NCI-H1436 (cell line): Measurements from ENCODE around the gene AK9.
"Not testable (repeated sequence)": the region's sequence is repeated elsewhere in the genome, so short reads cannot be mapped to it uniquely, and the experiment has no call there.

Experiments used
- DNase-seq: peaks from one replicate; lab custom pipeline; 2025; lab: John Stamatoyannopoulos, UW

Gene AK9

DNA sequence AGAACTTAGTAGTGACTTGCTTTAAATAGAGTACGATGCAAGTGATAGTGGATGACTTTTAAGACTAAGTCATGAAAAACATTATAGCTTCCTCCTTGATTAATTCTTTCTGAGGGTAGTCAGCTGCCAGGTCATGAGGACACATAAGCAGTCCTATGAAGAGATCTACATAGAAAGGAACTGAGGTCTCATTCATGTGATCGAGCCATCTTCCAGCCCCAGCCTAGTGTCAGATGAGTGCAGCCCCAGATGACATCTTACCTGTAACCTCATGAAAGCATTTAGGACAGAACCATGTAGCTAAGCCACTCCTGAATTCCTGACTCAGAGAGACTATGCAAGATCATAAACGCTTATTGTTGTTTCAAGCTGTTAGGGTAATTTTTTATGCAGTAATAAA, 67.7 kb downstream of the AK9 start:
- no peak for DNase-seq

DNA sequence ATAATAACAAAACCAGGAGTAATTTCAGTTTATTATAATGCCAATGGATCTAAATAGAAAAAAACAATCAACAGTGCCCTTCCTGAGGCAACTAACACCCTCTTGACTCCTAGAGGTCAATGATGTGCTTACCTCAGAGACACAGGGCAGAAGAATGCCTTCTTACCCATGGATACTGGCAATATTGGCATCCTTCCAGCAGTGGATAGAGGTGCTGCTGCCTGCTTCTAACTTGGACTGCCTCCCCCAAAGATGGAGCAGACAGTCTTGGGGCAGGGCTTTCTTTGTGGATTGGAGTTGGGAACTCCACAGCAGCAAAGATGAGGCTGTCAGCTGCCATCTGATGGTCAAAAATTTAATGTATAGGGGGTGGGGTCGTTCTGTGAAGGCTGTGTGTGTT, 78.7 kb downstream of the AK9 start:
- no peak for DNase-seq

DNA sequence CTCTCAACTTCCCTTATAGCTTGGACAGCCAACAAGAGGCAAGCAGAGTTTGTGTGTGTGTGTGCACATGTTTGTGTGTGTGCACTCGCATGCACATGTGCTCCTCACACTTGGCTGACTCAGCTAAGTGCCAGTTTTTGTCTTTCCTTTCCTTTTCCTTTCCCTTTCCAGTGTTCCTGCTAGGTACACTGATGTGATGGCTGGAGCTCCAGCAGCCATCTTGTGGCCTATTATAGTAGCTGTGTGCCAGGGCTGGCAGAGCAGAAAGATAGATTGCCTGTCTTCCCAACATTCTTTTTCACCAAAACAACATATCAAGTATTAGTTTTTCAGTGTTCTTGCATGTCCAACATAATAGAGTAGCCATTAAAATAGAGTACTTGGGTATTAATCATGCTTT, 79.5 kb downstream of the AK9 start:
- DNase-seq = no peak

DNA sequence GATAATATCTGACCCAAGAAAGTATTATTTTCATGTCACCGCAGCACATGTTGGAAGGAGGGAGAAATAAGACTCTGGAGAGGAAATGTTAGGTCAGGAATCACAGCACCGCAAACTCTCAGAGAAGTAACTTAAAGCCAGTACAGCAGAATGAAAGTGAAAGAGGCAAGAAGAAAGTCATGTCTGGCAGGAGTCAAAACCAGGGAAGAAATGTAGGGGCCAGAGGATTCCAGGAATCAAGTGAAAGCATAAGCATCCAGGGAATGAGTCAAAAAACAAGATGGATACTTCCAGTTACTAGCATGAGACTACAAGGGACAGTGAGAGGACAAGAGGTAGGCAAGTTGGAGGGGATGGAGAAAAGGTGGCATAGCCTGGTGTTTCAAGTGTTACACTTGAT, 80.4 kb downstream of the AK9 start:
- DNase-seq = no peak

DNA sequence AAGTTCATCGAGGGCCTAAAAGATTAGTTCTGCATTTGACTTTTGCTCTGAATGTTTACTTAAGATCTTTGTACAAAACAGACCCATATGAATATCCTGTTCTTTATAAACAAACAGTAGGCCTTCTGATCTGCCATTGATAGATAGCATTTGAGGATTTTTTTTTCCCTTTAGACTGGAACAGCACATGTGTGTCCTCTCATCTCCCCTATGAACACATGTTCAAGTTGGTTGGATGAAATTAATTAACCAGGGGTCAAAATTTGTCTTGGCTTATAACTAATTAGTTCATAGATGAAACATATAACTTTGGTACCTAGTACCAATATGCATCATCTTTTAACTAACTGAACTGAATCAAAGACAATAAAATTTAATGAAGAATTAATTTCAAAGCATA, 81.3 kb downstream of the AK9 start:
- DNase-seq = no peak

DNA sequence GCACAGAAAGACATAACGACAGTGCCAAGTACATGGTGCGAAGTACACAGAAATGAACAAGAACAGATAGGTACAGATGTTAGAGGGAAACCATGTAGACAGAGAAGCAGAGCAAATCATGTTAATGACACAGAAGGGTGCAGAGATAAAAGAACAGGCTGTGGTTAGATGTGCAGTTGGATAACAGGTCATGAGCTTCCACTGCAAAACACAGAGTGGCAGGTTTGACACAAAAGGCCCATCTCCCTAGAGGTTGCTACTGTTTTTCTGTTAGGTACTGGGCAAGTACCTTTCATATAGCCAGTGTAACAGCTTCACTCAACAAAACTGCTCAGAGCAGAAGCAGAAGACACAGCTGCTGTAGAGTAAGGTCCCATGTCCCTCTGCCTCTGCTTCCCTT, 84.6 kb downstream of the AK9 start:
- no peak for DNase-seq

DNA sequence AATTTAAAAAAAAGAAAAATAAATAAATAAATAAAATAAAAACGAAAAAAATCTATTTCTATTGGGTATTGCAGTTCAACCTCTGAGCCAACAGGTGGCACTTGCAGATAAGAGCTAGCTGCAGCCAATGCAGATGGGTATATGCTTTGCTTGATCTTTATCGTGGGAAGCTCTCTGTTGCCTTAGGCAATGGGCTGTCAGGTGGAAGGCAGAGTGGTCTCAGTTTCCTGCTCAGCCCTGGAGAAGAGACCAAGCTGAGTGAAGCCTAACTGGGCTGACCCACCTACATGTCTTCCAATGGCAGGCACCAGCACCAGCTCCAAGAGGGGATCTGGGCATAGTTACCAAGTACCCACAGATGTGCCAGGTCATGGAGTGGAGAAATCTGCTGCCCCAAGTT, 95.0 kb downstream of the AK9 start:
- peak; percentile 9 for DNase-seq

DNA sequence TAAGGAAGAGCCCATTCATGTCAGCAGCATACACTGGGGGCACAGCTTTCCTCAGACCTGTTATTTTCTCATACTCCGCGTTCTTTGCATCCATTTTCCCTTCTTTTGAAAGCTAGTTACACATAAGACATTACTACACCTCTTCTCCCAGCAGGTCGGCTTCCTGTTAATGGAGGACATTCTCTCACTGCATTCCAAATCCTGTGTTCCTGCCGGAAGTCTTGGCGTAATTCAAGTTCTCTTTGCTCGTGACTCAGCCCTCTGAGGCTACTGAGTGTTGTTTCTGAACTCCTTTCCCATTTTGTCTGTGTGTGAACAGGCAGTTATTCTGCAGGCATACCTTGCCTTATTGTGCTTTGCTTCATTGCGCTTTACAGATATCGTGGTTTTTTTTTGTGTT, 110.5 kb downstream of the AK9 start:
- DNase-seq = no peak

DNA sequence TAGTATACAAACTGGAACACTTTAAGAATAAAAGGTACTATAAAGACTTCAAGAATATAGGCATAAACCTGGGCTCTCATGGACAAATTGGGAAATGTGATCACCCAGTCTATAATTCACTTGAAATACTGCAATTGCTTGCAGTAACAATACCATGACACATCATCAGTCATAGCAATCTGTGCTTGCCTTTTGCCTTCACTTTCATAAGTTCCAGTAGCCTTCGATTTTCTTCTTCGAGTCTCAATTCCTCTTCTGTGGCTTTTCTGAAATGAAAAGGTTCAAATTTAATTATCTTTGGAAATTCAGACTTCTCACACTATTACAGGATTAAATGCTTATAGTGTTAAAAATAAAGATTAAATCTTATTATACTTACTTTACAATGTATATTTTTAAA, 111.6 kb downstream of the AK9 start:
- DNase-seq = no peak

DNA sequence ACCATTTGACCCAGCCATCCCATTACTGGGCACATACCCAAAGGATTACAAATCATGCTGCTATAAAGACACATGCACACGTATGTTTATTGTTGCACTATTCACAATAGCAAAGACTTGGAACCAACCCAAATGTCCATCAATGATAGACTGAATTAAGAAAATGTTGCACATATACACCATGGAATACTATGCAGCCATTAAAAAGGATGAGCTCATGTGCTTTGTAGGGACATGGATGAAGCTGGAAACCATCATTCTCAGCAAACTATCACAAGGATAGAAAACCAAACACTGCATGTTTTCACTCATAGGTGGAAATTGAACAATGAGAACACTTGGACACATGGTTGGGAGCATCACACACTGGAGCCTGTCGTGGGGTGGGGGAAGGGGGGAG, 121.1 kb downstream of the AK9 start:
- not testable (repeated sequence) for DNase-seq

DNA sequence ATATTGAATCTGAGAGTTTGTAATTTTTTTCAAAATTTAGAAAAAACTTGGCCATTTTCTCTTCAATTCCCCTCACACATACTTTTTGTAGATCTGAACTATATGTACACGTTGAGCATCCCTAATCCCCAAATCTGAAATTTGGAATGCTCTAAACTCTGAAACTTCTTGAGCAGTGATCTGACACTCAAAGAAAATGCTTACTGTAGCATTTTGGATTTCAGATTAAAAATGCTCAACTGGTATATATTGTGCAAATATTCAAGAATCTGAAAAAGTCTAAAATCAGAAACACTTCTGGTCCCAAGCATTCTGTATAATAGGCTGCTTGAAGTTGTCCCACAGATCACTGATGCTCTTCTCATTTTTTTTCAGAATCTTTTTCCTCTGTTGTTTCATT, 129.2 kb downstream of the AK9 start:
- DNase-seq = no peak

DNA sequence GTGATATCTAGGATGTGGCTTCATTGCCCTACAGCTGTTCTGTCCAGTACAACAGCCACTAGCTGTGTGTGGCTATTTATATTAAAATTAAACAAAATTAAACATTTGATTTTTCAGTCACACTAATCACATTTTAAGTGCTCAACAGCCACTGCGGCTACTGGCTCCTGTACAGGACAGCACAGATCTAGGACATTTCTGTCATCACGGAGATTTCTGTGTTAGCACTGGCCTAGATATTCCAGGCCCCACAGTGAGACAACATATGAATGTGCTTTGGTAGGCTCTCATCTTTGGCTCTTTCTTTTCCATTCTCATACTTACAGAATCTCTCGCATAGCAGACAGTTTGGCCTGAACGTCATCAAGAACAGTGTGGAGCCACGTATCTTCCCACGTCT, 159.6 kb downstream of the AK9 start:
- no peak for DNase-seq

DNA sequence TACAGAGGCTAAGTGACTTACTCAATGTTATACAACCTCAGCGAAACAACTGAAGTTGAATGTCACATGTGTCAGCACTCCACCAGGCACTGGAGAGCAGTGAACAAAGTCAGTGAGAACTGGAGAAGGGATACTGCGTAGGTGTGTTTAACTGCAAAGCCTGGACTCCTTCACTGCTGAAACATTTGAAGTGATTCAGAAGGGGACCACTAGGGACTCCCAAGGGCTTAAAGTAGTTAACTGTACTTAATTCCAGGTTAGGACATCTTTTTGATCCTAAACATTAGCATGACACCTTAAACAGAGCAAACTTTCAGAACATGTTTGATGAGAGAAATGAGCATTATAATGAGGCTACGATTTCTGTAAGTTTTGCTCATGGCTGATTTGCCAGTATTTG, 163.0 kb downstream of the AK9 start:
- no peak for DNase-seq

DNA sequence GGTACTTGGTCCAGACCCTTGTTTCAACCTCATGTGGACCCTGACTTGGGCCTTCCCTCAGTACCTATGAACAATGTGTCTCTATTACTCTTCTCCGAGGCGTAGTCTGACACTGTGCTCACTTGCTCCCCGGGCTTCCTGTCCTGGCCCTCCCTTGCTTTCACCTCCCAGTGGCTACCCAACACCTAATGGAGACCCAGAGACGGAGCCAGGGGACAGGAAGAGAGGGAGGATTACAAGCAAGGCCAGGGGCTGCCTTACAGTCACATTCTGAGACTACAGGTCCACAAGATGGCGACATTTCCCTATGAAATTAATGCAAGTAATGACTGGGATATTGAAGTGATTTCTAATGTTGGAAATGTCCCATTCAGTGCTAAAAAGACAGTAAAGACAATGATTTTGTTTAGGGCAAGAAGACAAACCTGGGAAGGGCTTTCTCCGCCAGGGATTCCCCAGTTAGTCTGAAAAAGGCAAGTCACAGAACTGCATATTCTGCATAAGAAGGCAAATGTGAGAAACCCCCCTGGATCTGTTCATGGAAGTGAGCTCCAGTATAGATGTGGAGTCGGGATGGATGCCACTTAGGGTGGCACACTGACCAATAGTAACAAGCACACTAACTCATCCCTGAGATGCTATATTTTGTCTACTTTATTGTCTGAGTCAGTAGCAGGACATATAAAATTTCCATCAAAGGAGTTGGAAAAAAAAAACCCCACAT, 163.9 kb downstream of the AK9 start:
- peak; percentile 72 for DNase-seq

DNA sequence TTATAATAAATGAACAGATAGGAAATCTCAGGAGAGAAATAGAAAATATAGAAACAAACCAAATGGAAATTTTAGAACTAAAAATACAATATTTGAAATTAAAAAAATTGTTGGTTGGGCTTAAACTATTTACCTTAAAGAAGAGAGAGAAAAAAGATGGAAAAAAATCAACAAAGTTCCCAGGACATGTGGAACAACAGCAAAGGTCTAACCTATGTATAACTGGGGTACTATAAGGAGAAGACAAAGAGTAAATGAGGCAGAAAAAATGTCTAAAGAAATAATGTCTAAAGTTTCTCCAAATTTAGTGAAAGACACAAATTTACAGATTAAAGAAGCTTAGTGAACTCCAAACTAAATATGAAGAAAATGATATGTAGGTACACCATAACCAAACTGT, 166.9 kb downstream of the AK9 start:
- no peak for DNase-seq

DNA sequence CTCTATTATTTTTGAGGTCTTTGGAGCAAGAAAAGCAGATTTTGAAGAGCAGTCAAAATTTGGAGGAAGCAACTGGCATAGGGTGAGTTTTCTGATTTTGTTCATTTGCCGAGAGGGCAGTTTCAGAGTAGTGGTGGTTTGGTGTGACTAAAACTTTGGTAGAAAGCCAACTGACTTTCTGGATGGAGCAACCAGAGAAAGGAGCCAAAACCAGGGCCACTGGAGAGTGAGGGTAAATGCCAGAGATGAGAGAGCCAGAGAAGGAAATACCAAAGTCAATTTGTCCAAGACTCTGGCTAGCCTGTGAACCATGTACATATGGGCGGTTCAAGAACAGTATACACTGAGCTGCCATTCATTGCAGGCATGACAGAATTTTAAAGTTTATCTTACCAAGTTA, 167.5 kb downstream of the AK9 start:
- no peak for DNase-seq

DNA sequence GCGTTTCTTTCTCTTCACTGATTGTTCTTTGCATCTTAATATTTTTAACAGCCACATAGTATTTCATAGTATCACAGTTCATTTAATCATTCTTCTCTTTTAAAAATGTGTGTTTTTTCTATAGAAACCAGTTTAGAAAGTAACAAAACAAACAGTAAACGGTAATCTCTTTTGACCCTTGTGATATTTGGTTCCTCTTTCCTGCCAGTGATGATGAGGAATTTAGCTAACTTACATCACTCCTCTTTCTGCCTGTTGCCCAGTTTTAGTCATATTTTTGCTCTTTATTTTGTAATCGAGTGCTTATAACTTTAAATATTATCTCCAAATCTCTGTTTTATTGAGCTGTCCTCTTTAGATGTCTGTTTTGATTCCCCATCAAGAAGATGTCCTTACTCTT, 169.9 kb downstream of the AK9 start:
- no peak for DNase-seq

DNA sequence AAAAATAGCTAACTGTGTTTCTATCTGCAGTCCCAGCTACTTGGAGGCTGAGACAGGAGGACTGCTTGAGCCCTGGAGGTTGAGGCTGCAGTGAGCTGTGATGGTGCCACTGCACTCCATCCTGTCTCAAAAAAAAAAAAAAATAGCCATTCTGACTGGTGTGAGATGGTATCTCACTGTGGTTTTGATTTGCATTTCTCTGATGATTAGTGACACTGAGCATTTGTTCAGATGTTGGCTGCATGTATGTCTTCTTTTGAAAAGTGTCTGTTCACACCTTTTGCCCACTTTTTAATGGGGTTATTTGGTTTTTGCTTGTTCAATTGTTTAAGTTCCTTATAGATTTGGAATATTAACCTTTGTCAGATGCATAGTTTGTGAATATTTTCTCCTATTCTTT, 171.4 kb downstream of the AK9 start:
- not testable (repeated sequence) for DNase-seq

DNA sequence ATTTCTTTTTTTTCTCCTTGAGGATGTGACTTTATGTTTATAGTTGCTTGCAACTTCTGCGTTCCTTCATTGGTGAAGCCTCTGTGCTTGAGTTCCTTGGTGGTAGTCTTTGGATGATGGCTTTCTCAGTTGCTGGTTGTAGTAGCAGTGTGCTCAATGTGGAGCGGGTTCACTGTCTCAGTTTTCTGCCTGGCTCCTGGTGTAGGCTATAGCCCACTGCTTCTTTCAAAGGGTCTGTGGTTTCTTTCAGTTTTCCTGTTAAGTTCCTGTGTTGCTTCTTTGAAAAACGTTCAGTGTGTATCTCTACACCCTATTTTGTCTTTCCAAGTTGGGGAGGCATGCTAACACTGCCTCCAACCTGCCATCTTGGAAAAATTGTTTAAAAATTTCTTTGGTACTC, 174.1 kb downstream of the AK9 start:
- no peak for DNase-seq

DNA sequence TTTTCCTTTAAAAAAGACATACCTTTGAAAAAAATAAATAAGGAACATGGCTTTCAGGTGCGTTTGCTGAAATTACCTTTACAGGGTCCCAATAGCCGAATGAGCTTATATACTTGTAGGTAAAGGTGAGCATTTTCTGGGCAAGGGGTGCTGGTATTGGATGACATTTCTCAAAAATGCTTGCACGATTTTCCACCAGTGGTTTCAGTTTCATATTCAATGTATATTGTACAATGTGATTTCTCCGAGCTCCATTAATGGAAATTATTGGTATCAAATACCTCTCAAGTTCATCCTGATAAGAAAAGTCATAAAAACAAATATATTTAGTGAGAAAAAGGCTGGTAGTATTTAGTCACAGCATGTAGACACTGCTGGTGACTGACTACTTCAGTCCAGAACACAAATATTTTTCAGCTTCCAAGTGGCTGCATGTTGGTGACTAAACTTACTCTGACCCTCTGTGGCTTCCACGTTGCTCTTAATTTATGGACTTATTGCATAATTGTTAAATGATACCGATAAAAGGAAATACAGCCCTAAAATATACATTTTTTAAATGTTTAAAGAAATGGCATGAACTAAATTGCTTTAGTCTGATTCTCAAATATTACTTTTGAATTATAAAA, 175.1 kb downstream of the AK9 start:
- DNase-seq = no peak

DNA sequence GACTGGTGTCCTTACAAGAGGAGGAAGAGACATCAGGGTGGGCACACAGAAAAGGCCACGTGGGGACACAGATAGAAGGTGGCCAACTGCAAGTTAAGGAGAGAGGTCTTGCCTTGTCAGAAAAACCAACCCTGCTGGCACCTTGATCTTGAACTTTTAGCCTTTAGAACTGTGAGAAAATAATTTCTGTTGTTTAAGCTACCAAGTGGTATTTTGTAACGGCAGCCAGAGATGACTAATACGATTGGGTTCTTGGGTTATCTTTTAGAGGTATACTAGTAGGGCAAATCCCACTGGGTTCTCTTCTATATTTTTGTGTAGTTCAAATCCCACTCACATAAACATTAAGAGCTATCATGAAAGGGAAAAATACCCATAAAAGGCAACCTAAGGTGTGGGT, 176.1 kb downstream of the AK9 start:
- DNase-seq = no peak

DNA sequence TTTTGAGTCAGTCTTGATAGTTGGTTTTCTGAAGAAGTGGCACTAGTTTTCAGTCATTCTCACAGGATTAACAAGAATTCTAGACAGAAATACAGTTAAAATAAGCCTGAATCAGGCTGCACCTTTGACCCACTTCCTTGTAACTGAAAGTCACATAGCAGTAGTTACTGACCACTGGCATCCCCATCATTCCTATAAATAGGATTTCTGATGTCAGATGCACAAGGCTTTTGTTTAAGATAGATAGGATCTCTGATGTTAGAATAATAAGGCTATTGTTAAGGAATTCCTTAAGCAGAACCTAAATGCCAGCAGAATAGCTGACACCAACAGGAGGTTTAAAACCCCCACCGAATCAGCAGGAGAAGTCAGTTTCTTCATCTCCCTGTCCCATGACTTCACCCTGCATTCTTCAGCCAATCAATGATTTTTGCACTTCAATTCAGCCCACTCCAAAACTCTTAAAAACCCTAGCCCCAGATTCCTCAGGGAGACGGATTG, 177.4 kb downstream of the AK9 start:
- no peak for DNase-seq

DNA sequence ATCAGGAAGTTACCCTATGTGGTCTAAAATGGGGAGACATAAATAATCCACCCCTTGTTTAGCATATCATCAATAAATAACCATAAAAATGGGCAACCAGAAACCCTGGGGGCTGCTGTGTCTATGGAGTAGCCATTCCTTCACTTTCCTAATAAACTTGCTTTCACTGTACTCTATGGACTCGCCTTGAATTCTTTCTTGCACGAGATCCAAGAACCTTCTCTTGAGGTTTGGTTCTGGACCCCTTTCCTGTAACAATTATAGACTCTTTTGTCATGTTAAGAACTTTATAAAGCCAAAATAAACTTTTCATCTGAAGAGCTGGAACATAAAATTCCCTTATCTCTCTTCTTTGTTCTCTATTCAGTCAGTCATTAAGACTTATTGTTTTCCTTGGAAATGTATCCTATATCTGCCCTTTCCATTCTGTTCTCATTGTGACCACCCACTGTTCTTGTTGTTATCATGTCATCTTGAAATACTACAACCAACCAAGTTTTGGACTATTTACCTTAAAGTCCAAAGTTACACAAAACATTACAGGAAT, 178.7 kb downstream of the AK9 start:
- DNase-seq = no peak

DNA sequence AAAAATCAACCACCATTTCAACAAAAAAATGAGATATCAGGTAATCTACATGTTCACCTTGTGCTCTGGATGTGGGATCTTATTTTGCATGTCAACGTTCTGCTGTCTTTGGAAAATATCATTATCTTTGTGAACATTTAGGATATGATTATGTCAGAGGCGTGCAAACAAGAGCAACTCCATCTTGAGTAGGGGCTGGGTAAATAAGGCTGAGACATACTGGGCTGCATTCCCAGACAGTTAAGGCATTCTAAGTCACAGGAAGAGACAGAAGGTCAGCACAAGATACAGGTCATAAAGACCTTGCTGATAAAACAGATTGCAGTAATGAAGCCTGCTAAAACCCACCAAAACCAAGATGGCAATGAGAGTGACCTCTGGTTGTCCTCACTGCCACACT, 179.2 kb downstream of the AK9 start:
- DNase-seq = no peak
